Measurements from ENCODE around the gene COPS7B. TPM values are rescaled to one million over a fixed set of nuclear protein-coding genes. Genes with fewer than 3 reads are reported as not detected.

Gene COPS7B
- total RNA-seq, 4 donors from 2014 or later, result 13.8 to 36.9 (median 23.2) TPM

- TF ChIP-seq, protein P1, sequence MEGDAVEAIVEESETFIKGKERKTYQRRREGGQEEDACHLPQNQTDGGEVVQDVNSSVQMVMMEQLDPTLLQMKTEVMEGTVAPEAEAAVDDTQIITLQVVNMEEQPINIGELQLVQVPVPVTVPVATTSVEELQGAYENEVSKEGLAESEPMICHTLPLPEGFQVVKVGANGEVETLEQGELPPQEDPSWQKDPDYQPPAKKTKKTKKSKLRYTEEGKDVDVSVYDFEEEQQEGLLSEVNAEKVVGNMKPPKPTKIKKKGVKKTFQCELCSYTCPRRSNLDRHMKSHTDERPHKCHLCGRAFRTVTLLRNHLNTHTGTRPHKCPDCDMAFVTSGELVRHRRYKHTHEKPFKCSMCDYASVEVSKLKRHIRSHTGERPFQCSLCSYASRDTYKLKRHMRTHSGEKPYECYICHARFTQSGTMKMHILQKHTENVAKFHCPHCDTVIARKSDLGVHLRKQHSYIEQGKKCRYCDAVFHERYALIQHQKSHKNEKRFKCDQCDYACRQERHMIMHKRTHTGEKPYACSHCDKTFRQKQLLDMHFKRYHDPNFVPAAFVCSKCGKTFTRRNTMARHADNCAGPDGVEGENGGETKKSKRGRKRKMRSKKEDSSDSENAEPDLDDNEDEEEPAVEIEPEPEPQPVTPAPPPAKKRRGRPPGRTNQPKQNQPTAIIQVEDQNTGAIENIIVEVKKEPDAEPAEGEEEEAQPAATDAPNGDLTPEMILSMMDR (IDR thresholded peaks at IDR 0.05), result no peak
- DNase-seq (ENCODE audit: low spot score) (no peak), ATAC-seq (ENCODE audit: low FRiP score) (no peak)
Measured at GRCh38 chr2:231810905-231811304, 24.7 kb downstream of the COPS7B start.

- TF ChIP-seq, protein P1 (IDR thresholded peaks at IDR 0.05), result no peak
- ATAC-seq (ENCODE audit: low FRiP score) (no peak), DNase-seq (ENCODE audit: low spot score) (no peak)
Measured at GRCh38 chr2:231816327-231817026, 30.2 kb downstream of the COPS7B start.

- TF ChIP-seq, protein P1 (IDR thresholded peaks at IDR 0.05), result no peak
Measured at GRCh38 chr2:231819447-231820042, 33.3 kb downstream of the COPS7B start.

DNA sequence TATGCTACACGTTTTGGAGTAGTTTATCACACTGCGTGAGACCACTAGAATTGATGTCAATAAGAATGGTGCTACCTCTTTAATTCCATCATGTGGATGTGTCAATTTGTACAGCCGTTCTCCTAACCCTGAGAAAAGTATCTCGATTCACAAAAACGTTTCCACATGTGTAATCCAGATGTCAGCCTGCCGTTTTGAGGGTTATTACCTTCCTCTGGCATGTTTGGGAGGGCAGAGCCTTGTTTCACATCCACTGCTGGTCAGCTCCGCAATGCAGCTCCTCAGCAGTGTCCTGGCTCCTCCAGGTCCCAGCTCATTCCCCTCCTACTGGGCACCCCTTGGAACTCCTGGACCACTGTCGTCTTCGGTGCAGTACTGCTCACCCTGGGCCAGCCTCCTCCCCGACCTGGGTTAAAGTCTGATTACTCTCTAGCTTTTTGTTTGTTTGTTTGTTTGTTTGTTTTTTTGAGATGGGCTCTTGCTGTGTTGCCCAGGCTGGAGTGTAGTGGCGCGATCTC is 34.6 kb downstream of the COPS7B start:
- no peak for DNase-seq (ENCODE audit: low spot score)
- TF ChIP-seq, protein P1 (IDR thresholded peaks at IDR 0.05), result no peak

More at GRCh38 chr2:231819447-231820042, 33.3 kb downstream of the COPS7B start:
- DNase-seq (ENCODE audit: low spot score) (no peak), ATAC-seq (ENCODE audit: low FRiP score) (no peak)

DNA sequence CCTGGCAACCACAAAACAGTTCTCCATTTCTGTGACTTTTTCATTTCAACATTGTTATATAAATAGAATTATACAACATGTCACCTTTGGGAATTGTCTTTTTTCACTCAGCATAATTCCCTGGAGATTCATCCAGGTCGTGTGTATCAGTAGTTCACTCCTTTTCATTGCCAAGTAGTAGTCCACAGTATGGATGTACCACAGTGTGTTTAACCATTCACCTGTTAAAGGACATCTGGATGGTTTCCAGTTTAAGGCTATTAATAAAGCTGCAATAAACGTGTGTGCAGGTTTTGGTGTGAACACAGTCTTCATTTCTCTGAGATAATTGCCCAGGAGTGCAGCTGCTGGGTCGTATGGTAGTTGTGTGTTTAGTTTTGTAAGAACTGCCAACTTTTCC is 35.7 kb downstream of the COPS7B start:
- TF ChIP-seq, protein P1 (IDR thresholded peaks at IDR 0.05), result no peak
- no peak for DNase-seq (ENCODE audit: low spot score)
- ATAC-seq (ENCODE audit: low FRiP score), result no peak

More for the DNA sequence above, 34.6 kb downstream of the COPS7B start:
- no peak for ATAC-seq (ENCODE audit: low FRiP score)

DNA sequence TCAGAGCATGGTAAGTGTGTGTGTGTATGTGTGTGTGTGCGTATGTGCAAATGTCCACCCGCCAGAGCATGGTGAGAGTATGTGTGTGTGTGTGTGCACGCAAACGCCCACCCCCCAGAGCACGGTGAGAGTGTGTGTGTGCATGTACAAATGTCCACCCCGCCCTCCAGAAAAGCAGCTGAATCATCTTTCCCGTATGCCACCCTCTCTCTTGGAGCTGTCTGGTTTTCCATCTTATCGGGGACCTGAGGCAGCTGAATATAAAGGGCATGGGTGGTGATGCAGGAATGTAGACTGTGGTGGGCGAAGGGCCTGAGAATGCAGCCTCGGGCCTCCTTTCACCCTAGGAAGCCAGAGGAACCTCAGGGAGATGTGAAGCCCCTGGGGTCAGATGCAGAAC is 66.9 kb downstream of the COPS7B start:
- DNase-seq (ENCODE audit: low spot score) (no peak), ATAC-seq (ENCODE audit: low FRiP score) (no peak)
- TF ChIP-seq, protein P1 (IDR thresholded peaks at IDR 0.05), result no peak

All from omental fat pad (tissue), 4 donors.